Ureter (tissue), 1 donor: Measurements from ENCODE around the gene SLX4IP. TPM values are rescaled to one million over a fixed set of nuclear protein-coding genes. Genes with fewer than 3 reads are reported as not detected.
A peak's percentile ranks its signal among the peaks of the same experiment; 100 is the strongest.

ENCODE experiments used
- DNase-seq: peaks from one replicate; pipeline ENCODE4 v3.0.0-alpha.2; 2020; ENCODE audit warnings: low spot score
- total RNA-seq: library from RNA; stranded (reverse); gene quantifications from one replicate; pipeline ENCODE4 v1.2.4, GENCODE V29; 2023
- donor health status: DM: yes; HTN: yes; CAD: no.

Gene SLX4IP
- total RNA-seq, 1 donor from 2014 or later, result 11.1 TPM

- no peak for DNase-seq
These were observed 31.2 kb downstream of the SLX4IP start for GRCh38 chr20:10466325-10466724.

GRCh38 chr20:10466855-10467254, 31.8 kb downstream of the SLX4IP start:
- no peak for DNase-seq

- no peak for DNase-seq
These were observed 32.7 kb downstream of the SLX4IP start for GRCh38 chr20:10467681-10468339.

- no peak for DNase-seq
These were observed 33.3 kb downstream of the SLX4IP start for GRCh38 chr20:10468340-10468845.

- DNase-seq, result no peak
These were observed 34.0 kb downstream of the SLX4IP start for GRCh38 chr20:10469056-10469455.

- peak; percentile 59 for DNase-seq
These were observed 34.5 kb downstream of the SLX4IP start for GRCh38 chr20:10469599-10469998.

- no peak for DNase-seq
These were observed 35.2 kb downstream of the SLX4IP start for GRCh38 chr20:10470276-10470675.

- DNase-seq, result no peak
These were observed 37.8 kb downstream of the SLX4IP start for GRCh38 chr20:10472871-10473270.

- DNase-seq, result no peak
These were observed 39.6 kb downstream of the SLX4IP start for GRCh38 chr20:10474606-10475184.

GRCh38 chr20:10475225-10475624, 40.1 kb downstream of the SLX4IP start:
- DNase-seq, result no peak

- DNase-seq, result no peak
These were observed 41.2 kb downstream of the SLX4IP start for GRCh38 chr20:10476319-10476724.

GRCh38 chr20:10478205-10478604, 43.1 kb downstream of the SLX4IP start:
- no peak for DNase-seq

GRCh38 chr20:10478930-10479329, 43.8 kb downstream of the SLX4IP start:
- DNase-seq, result no peak

GRCh38 chr20:10481676-10482075, 46.6 kb downstream of the SLX4IP start:
- no peak for DNase-seq

GRCh38 chr20:10483691-10484090, 48.6 kb downstream of the SLX4IP start:
- DNase-seq, result no peak

GRCh38 chr20:10487142-10488136, 52.3 kb downstream of the SLX4IP start:
- DNase-seq, result no peak

GRCh38 chr20:10488534-10488933, 53.4 kb downstream of the SLX4IP start:
- no peak for DNase-seq

- DNase-seq, result no peak
These were observed 54.7 kb downstream of the SLX4IP start for GRCh38 chr20:10489853-10490252.

- DNase-seq, result no peak
These were observed 55.2 kb downstream of the SLX4IP start for GRCh38 chr20:10490257-10490656.

GRCh38 chr20:10490706-10491105, 55.6 kb downstream of the SLX4IP start:
- no peak for DNase-seq

- DNase-seq, result no peak
These were observed 57.0 kb downstream of the SLX4IP start for GRCh38 chr20:10492065-10492464.

GRCh38 chr20:10492844-10493243, 57.7 kb downstream of the SLX4IP start:
- DNase-seq, result no peak
